Caki2 (cell line): ENCODE measurements around the gene ADCY3. TPM values are rescaled to one million over a fixed set of nuclear protein-coding genes. Genes with fewer than 3 reads are reported as not detected.

Source experiments
- DNase-seq: peaks from one replicate; pipeline ENCODE4 v3.0.0-alpha.2; 2015; ENCODE audit warnings: low read depth
- in situ Hi-C: cut with HindIII; loops from 2 replicates; pipeline ENCODE4 v1.10.0; 2016; ENCODE audit warnings: low sequenced_read_pairs, low pct_unique_long_range_greater_than_20kb, mixed read lengths
- total RNA-seq: library from RNA; depleted of rRNA; stranded (reverse); fragments of >200 nt; shearing (Covaris generic); gene quantifications from 2 replicates; pipeline ENCODE4 v1.2.3, GENCODE V29; 2014; ENCODE audit warnings: low replicate concordance; rRNA removed

ADCY3 gene
- 16.9 and 50.9 TPM in 2 replicates for total RNA-seq

- DNase-seq = peak; percentile 27
- in situ Hi-C loops = no loop called here
Observed at GRCh38 chr2:24920098-24920808, at the start of gene ADCY3. TSS of gene ADCY3 (minus strand) at chr2:24920237. CDS start at chr2:24918987, 1,250 bp downstream.

DNA sequence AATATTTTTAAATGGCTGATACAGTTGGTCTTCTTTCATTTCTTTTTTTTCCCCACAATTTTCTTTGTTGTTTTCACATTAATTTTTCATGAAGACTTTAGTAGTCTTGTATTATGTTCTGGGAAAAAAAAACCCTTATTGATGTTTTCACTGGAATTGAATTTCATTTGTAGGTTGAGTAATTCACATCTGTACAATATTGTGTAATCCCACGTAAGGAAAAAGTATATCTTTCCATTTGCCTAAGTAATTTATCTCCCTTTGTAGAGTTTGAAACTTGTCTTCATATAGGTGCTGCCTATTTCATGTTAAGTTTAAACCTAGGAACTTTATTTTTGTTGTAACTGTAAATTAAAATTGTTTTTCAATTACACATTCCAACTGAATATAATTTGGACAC, 49.7 kb upstream of the ADCY3 start:
- no peak for DNase-seq
- in situ Hi-C loops = no loop called here

GRCh38 chr2:24961903-24962302, 41.9 kb upstream of the ADCY3 start:
- in situ Hi-C loops = no loop called here

DNA sequence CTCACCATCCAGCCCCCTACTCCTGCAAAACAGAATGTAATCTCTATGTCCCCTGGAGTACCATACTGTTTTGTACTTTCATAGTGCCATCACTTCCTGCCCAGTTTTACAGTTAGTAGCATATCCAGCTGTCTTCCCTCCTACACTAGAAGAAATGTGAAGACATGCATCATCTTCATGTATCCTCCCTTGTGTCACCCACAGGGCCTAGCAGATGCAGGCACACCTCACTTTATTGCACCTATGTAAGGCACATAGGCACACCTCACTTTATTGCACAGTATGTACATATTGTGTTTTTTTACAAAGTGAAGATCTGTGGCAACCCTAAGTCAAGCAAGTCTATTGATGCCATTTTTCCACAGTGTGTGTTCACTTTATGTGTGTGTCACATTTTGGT, 39.7 kb upstream of the ADCY3 start:
- in situ Hi-C loops = no loop called here
- DNase-seq = no peak

More at GRCh38 chr2:24961903-24962302, 41.9 kb upstream of the ADCY3 start:
- no peak for DNase-seq

- in situ Hi-C loops = no loop called here
- DNase-seq = no peak
Observed at GRCh38 chr2:24958411-24958935, 38.4 kb upstream of the ADCY3 start.

DNA sequence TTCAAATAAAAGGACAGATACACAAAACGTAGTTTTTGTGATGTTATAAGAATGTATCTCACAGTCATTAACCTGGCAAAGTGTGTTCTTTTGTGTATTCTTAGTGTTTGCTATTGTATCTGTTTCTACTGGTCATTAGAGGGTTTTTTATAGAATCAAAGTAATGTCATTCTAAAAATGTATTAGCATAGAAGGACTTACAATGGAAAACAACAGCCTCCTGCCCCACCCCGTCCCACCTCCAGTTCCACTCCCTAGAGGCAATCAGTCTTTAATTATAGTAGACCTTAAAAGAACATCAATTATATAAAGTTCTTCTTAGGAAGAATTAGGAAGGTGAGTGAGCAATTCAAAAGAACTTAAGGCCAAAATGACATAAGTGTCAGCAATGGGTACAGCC, 37.9 kb upstream of the ADCY3 start:
- in situ Hi-C loops = no loop called here
- DNase-seq = no peak

- DNase-seq = no peak
- in situ Hi-C loops = no loop called here
Observed at GRCh38 chr2:24957221-24957620, 37.2 kb upstream of the ADCY3 start.

GRCh38 chr2:24955921-24956320, 35.9 kb upstream of the ADCY3 start:
- DNase-seq = no peak
- in situ Hi-C loops = no loop called here

- in situ Hi-C loops = no loop called here
- DNase-seq = no peak
Observed at GRCh38 chr2:24955232-24955631, 35.2 kb upstream of the ADCY3 start.

GRCh38 chr2:24950102-24950501, 30.1 kb upstream of the ADCY3 start:
- DNase-seq = no peak
- in situ Hi-C loops = no loop called here

DNA sequence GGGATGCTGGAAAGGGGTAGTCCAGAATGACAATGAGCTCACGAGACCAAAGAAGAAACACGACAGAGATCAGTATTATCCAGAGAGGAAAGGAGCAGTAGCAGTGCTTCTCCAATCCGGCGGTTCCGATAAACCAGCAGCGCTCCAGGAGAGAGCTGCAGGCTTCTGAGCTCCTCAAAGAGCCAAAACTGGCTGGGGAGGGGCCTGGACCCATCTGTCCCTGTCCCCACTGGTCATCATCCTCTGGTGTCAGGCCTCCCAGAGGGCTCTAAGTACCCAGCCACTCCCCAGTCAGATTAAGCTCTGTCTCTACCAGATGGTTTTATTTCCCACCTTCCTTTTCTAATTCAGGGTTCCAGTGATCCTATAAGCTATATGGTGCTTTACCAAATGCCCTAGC, 28.5 kb upstream of the ADCY3 start:
- DNase-seq = no peak
- in situ Hi-C loops = no loop called here

DNA sequence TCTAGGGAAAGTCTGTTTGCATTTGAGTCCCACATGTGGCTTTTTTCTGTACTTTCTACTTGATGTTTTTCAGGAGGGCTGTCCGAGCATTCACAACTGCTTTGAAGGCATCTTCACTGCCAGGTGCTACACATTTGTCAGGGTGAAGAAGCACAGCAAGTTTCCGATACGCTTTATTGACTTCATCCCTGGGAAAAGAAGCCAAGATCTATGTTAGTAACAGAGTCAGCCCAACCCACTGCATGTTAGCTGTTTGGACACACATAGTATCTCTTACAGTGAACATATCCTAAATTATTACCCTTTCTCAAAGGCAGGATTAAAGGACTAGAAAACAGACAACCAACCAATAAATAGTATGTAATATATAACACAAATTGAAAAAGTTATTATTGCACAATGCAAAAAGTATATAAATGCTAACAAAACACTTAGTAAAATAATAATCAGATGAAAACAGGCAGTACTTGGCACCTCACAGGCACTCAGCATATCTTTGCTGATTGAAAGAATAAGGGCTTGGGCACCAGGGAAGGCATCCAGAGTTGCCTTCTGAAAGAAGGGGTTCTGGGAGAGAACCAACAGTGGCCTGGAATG, 27.6 kb upstream of the ADCY3 start:
- in situ Hi-C loops = no loop called here

GRCh38 chr2:24945907-24946306, 25.9 kb upstream of the ADCY3 start:
- no peak for DNase-seq
- in situ Hi-C loops = no loop called here

More for the DNA sequence above, 27.6 kb upstream of the ADCY3 start:
- no peak for DNase-seq

GRCh38 chr2:24943427-24944053, 23.5 kb upstream of the ADCY3 start:
- in situ Hi-C loops = no loop called here
- DNase-seq = no peak

- DNase-seq = no peak
- in situ Hi-C loops = no loop called here
Observed at GRCh38 chr2:24939353-24939752, 19.3 kb upstream of the ADCY3 start.

GRCh38 chr2:24937236-24937635, 17.2 kb upstream of the ADCY3 start:
- DNase-seq = no peak
- in situ Hi-C loops = no loop called here

- in situ Hi-C loops = no loop called here
- DNase-seq = no peak
Observed at GRCh38 chr2:24935145-24935544, 15.1 kb upstream of the ADCY3 start.

GRCh38 chr2:24932715-24933114, 12.7 kb upstream of the ADCY3 start:
- in situ Hi-C loops = no loop called here
- no peak for DNase-seq

GRCh38 chr2:24930768-24931167, 10.7 kb upstream of the ADCY3 start:
- DNase-seq = no peak
- in situ Hi-C loops = no loop called here
